Astrocyte of the cerebellum (primary cell): ENCODE results near the gene CALCOCO1.
A peak's percentile ranks its signal among the peaks of the same experiment; 100 is the strongest.

Experiments used
- DNase-seq: peaks from one replicate; pipeline ENCODE4 v3.0.0-alpha.2; 2011; ENCODE audit warnings: low read depth
- H3K4me3 ChIP-seq: 2 replicates; pipeline ENCODE4 v1.5.1; 2011; ENCODE audit warnings: mild to moderate bottlenecking, low read depth, low read length, moderate library complexity
- in situ Hi-C: cut with HindIII; loops from 2 replicates; pipeline ENCODE4 v1.10.0; 2017; ENCODE audit warnings: low sequenced_read_pairs
- TF ChIP-seq, protein P1 (sequence below): IDR thresholded peaks from 2 replicates; pipeline ENCODE4 v1.5.1; 2012; ENCODE audit warnings: low read length, low read depth, moderate library complexity, mild to moderate bottlenecking; ENCODE audit errors: missing control alignments

The CALCOCO1 gene

DNA sequence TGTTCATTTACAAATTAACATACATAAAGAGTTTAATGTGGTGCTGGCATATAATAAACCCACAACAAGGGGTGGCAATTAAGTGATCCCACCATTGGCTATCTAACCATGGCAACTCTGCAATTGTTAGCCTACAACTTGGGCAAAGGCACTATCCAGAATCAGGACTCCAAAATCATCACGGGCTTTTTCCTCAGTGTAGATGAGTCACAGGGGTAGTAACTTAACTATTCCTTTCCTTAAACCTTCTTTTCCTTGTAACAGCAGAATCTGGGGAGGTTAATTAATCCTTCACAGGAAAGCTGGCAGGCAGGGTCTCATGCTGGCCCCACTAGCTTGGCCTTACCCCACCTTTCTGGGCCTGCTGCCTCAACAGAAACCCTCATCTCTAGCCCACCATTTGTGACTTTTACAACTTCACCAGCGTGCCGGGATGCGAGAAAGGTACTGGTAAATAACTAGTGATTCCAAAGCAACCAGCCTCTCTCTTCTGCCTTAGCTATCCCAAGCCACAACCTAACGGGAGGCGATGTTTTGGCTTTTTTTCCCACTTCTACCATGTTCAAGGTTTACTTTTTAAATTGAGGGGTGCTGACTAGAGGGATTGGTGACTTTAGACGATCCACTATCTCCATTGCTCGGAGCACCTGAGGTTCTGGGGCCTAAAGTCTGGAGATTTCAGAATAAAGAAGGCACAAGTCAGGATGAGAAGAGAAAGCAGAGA lies 52.1 kb downstream of the CALCOCO1 start:
- H3K4me3 ChIP-seq = peak overlapping the region; percentile 72
- in situ Hi-C loops = loop anchor here (5.0 to 25.0 kb wide), 2 partner anchors 43 to 113 kb away; no protein-coding TSS in a partner anchor
- DNase-seq = no peak
- TF ChIP-seq, protein P1, sequence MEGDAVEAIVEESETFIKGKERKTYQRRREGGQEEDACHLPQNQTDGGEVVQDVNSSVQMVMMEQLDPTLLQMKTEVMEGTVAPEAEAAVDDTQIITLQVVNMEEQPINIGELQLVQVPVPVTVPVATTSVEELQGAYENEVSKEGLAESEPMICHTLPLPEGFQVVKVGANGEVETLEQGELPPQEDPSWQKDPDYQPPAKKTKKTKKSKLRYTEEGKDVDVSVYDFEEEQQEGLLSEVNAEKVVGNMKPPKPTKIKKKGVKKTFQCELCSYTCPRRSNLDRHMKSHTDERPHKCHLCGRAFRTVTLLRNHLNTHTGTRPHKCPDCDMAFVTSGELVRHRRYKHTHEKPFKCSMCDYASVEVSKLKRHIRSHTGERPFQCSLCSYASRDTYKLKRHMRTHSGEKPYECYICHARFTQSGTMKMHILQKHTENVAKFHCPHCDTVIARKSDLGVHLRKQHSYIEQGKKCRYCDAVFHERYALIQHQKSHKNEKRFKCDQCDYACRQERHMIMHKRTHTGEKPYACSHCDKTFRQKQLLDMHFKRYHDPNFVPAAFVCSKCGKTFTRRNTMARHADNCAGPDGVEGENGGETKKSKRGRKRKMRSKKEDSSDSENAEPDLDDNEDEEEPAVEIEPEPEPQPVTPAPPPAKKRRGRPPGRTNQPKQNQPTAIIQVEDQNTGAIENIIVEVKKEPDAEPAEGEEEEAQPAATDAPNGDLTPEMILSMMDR = no peak

DNA sequence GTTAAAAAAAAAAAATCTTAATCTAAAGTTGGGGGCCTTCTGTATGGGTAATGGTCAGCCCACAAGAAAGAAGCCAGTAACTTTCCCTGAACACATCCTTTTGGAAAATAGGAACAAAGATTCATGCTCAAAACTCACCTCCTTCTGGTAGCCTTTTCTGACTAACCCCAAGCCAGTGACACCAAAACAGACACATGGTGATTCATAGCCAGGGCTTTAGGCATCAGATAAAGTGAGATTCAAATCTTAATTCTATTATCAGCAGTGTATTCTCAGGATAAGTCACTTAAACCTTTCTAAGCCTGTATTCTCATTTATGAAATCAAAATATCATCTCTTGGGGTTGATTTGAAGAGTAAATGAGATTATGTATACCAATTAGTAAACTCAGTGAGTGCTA lies 56.3 kb downstream of the CALCOCO1 start:
- TF ChIP-seq, protein P1 = no peak
- no peak overlapping the region for H3K4me3 ChIP-seq
- in situ Hi-C loops = loop anchor here (5.0 to 25.0 kb wide), 2 partner anchors 39 to 109 kb away; no protein-coding TSS in a partner anchor
- DNase-seq = no peak

DNA sequence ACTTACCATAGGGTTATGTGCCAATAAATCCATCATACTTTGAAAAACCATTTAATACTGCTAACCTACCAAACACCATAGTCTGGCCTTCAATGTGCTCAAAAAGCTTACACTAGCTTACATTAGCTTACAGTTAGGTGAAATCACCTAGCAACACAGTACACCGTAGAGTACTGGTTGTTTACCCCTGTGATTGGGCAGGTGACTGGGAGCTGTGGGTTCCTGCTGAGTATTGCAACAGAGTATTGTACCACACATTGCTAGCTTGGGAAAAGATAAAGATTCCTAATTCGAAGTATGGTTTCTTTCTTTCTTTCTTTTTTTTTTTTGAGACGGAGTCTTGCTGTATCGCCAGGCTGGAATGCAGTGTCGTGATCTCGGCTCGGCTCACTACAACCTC lies 56.9 kb downstream of the CALCOCO1 start:
- in situ Hi-C loops = loop anchor here (5.0 to 25.0 kb wide), 2 partner anchors 38 to 108 kb away; no protein-coding TSS in a partner anchor
- no peak for DNase-seq
- no peak overlapping the region for H3K4me3 ChIP-seq
- TF ChIP-seq, protein P1 = no peak

DNA sequence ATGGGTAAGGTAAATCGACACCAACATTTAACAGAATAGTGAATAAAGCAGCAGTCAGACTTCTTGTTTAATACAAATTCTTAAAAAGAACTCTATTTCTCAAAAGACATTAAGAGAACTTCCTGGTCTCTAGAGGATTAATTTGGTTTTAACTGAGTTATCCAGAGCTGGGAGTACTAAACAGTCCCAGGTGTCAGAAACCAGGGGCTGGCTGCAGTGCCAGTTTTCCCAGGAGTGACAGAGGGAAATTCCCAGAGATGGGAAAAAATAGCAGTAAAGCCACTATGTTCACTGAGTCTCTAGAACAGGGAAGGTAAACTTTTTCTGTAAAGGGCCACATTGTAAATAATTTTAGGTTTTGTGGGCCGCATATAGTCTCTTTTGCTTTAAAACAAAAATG lies 60.2 kb downstream of the CALCOCO1 start:
- no peak for DNase-seq
- no peak overlapping the region for H3K4me3 ChIP-seq
- in situ Hi-C loops = loop anchor here (25.0 kb wide), 1 partner anchor 105 kb away; no protein-coding TSS in a partner anchor
- TF ChIP-seq, protein P1 = no peak

DNA sequence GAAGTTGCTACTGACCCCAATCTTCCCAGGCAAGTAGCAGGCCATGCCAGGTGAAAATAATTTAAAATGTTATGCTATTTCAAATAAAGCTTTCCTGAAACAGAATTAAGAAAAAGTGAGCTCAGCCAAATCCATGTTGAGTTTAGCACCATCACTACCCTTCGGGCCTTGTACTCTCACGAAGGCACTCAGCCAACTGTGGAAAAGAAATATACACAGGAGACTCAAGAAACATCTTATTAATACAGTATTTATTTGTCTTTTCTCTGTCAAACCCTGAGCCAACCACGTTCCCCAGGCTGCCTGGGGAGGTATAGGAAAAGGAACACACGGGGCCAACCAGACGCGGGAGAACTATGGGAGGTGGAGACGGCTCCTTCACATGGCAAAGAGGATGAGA lies 62.3 kb downstream of the CALCOCO1 start:
- TF ChIP-seq, protein P1 = no peak
- in situ Hi-C loops = loop anchor here (25.0 kb wide), 1 partner anchor 103 kb away; no protein-coding TSS in a partner anchor
- no peak for DNase-seq

DNA sequence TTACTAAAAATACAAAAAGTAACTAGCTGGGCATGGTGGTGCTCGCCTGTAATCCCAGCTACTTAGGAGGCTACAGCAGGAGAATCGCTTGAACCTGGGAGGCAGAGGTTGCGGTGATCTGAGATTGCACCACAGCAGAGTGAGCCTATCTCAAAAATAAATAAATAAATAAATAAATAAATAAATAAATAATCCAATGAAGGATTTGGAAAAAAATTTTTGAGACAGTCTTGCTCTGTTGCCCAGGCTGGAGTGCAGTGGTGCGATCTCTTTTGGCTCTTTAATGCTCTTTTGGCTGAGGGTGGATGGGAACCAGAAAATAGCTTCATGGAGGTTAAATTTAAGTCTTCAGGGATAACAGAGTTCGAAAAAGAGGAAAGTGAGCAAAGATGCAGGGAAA lies 63.1 kb downstream of the CALCOCO1 start:
- no peak for DNase-seq
- in situ Hi-C loops = loop anchor here (25.0 kb wide), 1 partner anchor 102 kb away; no protein-coding TSS in a partner anchor
- TF ChIP-seq, protein P1 = no peak
- H3K4me3 ChIP-seq = no peak overlapping the region

More for the DNA sequence above, 62.3 kb downstream of the CALCOCO1 start:
- H3K4me3 ChIP-seq = no peak overlapping the region
